Brain microvascular endothelial cell (primary cell): Measurements from ENCODE around the gene SVOP.

Experiments
- DNase-seq: peaks from one replicate; pipeline ENCODE4 v3.0.0-alpha.2; 2020
- H3K27ac ChIP-seq: fragments of 250-450 bp; sonication (Bioruptor Pico); 2 replicates; pipeline ENCODE4 v1.5.1; 2020; ENCODE audit warnings: mild to moderate bottlenecking, moderate library complexity
- H3K27me3 ChIP-seq: fragments of 250-450 bp; sonication (Bioruptor Pico); replicated peaks from 2 replicates; pipeline ENCODE4 v1.5.1; 2020; ENCODE audit warnings: mild to moderate bottlenecking
- H3K36me3 ChIP-seq: fragments of 250-450 bp; sonication (Bioruptor Pico); replicated peaks from 2 replicates; pipeline ENCODE4 v1.5.1; 2020; ENCODE audit warnings: mild to moderate bottlenecking
- H3K4me3 ChIP-seq: 2 replicates; pipeline ENCODE4 v1.5.1; 2011; ENCODE audit warnings: low read depth, mild to moderate bottlenecking, control low read depth, low read length, moderate library complexity
- CTCF ChIP-seq: IDR thresholded peaks from 2 replicates; pipeline ENCODE4 v1.5.1; 2011; ENCODE audit warnings: low read depth, mild to moderate bottlenecking, moderate library complexity, low read length, control low read depth, inconsistent platforms; ENCODE audit errors: missing control alignments
- in situ Hi-C: cut with HindIII; loops from 2 replicates; pipeline ENCODE4 v1.10.0; 2017; ENCODE audit warnings: low sequenced_read_pairs, low pct_ligation_motif_present

SVOP gene

GRCh38 chr12:108916336-108916735 lies 104.5 kb downstream of the SVOP start:
- Histone ChIP-seq H3K4me3 (no peak overlapping the region), H3K27ac (no peak overlapping the region), H3K27me3 (no peaks in the 10 kb centered on the region), H3K36me3 (no peaks in the 10 kb centered on the region)
- no peak for DNase-seq
- in situ Hi-C loops = no loop called here
- TF ChIP-seq CTCF = no peak

- H3K4me3 ChIP-seq = no peak overlapping the region
- in situ Hi-C loops = no loop called here
- H3K27ac ChIP-seq = no peak overlapping the region
- no peaks in the 10 kb centered on the region for H3K27me3 ChIP-seq
- TF ChIP-seq CTCF = no peak
- no peaks in the 10 kb centered on the region for H3K36me3 ChIP-seq
- no peak for DNase-seq
Observed at GRCh38 chr12:108915632-108916133, 105.2 kb downstream of the SVOP start.

GRCh38 chr12:108914121-108914531 lies 106.7 kb downstream of the SVOP start:
- no peak for DNase-seq
- no peak overlapping the region for H3K27ac ChIP-seq
- TF ChIP-seq CTCF = no peak
- H3K4me3 ChIP-seq = no peak overlapping the region
- H3K27me3 ChIP-seq = no peaks in the 10 kb centered on the region
- in situ Hi-C loops = no loop called here
- no peaks in the 10 kb centered on the region for H3K36me3 ChIP-seq

- H3K27me3 ChIP-seq = no peaks in the 10 kb centered on the region
- H3K27ac ChIP-seq = no peak overlapping the region
- TF ChIP-seq CTCF = no peak
- H3K4me3 ChIP-seq = no peak overlapping the region
- H3K36me3 ChIP-seq = no peaks in the 10 kb centered on the region
- DNase-seq = no peak
- in situ Hi-C loops = no loop called here
Observed at GRCh38 chr12:108912361-108912760, 108.5 kb downstream of the SVOP start.

- in situ Hi-C loops = no loop called here
Observed at GRCh38 chr12:108911915-108912314, 109.0 kb downstream of the SVOP start.

More at GRCh38 chr12:108911915-108912314, 109.0 kb downstream of the SVOP start:
- no peak overlapping the region for H3K4me3 ChIP-seq
- no peaks in the 10 kb centered on the region for H3K27me3 ChIP-seq
- H3K27ac ChIP-seq = no peak overlapping the region
- H3K36me3 ChIP-seq = no peaks in the 10 kb centered on the region
- TF ChIP-seq CTCF = no peak
- DNase-seq = no peak
